ENCODE results near the gene BEND6.

The BEND6 gene, protein sequence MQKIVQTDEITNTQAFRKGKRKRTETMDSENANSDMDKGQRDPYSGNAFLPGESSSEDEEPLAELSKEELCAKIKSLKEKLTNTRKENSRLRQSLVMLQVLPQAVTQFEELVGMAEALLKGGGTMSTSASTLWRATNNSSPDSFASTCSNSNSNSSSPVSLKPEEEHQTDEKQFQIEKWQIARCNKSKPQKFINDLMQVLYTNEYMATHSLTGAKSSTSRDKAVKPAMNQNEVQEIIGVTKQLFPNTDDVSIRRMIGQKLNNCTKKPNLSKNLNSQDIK

DNA sequence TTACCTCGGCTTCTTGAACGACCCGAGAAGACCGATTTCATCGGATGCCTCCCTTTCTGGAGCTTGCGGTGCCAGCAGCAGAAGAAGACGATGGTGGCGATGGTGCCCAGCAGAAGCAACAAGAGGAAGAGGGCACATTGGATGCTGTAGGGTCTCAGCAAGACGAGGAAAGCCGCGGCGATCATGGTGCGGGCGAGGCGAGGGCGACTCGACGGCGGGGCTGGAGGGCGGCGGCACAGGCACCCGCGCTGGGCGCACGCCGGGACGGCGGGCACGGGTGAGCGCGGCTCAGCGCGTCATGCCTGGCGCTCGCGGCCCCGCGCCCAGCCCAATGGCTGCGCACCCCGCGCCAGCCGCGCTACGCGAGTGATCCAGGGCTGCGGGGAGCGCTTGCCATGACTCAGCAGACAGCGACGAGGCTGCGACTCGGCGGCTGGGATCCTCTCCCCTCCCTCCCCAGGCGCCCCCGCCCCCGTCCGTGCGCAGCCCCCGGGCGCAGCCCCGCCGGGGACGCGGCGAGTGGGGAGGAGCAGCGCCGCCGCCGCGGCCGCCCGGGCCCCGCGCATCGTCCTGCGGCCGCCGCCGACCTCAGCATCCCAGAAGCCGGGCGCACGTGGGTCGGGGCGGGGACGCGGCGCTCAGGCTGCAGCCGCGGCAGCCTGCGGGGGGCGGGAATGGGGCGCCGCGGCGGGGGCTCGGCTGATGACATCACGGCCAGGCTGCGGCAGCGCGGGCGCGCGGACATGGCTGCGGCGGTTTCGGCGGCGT lies at the start of gene BEND6:
TSS of gene BEND6 (plus strand) at position 705 of the 768 bp plus-strand sequence. CDS start 26,704 bp downstream, outside the sequence.
- peak; percentile 47 to 60 for DNase-seq

DNA sequence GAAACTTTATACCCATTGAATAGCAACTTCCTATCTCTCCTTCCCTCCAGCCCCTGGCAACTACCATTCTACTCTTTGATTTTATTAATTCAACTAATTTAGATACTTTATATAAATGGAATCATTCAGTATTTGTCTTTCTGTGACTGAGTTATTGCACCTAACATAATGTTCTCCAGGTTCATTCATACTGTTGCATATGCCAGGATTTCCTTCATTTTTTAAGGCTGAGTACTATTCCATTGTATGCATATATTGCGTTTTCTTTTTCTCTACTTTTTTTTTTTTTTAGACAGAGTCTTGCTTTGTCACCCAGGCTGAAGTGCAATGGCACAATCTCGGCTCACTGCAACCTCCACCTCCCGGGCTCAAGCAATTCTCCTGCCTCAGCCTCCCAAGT lies 49.5 kb upstream of the BEND6 start:
- DNase-seq = no peak

DNA sequence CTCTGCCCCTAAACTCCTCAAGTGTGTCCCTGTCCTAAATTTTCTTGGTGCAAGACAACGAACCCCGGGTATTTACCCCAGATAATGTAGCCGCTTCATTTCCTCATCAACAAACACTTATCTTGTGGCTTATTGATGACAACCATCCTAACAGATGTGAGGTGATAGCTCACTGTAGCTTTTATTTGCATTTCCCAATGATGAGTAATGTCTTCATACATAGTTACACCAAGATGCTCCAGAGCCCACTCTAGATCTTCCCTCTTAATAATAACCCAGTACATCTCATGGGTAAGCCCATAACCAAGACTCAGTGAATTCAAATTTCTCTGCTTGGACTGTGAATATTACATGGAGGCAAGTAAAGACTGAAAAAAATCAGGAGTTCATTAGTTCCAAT lies 48.2 kb upstream of the BEND6 start:
- no peak for DNase-seq

- DNase-seq = no peak
Observed at GRCh38 chr6:56909115-56909907, 45.6 kb upstream of the BEND6 start.

- no peak for DNase-seq
Observed at GRCh38 chr6:56911847-56912246, 43.1 kb upstream of the BEND6 start.

- DNase-seq = no peak
Observed at GRCh38 chr6:56913285-56914074, 41.4 kb upstream of the BEND6 start.

DNA sequence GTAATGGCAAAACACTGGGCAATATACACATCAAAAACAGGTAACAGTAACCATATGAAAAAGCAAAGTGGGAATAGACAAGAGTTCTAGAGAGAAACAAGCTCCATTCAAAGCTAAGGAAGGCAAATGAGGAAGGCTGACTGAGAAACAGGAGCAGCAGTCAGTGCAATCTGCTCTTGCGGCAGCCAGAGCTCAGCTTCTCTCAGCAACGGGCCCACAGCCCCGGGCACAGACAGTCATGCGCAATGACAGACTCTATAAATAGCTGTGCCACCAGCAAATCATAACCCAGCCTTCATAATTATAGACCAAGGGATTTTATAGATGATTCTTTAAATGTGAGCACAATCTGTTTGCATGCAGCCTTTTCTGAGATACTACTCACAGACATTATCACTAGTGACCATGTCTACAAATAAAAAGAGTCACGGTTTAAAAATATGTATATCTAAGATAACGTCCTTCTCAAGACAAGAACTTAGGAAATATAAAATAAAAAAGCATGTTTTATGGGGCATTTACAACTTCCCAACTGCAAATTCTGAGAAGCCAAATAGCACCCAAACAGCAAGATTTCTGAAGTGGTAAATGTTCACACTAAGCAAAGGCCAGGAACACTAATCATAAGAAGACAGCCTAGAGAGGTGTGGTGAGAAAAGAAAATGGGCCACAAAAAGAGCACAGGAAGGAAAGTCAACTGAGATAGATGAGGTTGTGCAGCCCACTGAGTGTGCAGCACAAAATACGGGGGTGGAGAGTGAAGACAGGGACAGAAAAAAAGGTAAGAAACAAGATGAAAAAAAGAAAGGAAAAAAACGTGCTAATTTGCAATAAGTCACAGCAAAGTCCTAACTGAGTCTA lies 39.9 kb upstream of the BEND6 start:
- no peak for DNase-seq

GRCh38 chr6:56915832-56916231 lies 39.1 kb upstream of the BEND6 start:
- no peak for DNase-seq

- DNase-seq = no peak
Observed at GRCh38 chr6:56916849-56917551, 37.9 kb upstream of the BEND6 start.

DNA sequence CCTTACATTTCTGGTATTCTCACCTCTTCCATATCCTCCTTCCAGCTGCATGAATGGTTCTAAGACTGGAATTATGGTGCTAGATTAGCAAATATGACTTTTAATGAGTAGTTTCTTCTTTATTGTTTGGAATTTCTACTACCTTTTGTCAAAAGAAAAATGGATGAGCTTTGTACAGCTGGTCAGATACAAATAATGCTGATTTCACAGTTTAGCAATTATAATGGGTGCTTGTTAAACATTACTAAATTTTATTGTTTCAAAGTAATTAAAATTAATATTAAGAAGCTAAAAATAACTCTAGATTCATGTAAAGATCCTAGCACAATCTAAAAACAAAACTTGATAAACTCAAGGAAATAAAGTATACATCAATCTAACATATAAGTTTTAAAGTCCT lies 32.3 kb upstream of the BEND6 start:
- no peak for DNase-seq

DNA sequence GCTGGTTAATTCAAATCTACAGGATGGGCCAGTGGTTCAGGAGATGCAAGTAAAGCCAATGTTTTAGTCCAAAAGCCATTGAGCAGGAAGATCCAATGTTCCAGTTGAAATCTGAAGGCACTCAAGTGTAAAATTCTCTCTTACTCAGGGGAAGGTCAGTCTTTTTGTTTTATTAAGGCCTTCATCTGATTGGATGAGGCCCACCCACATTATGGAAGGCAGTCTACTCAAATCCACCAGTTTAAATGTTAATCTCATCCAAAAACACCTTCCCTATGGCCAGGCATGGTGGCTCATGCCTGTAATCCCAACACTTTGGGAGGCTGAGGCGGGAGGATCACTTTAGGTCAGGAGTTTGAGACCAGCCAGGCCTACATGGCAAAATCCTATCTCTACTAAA lies 31.3 kb upstream of the BEND6 start:
- no peak for DNase-seq

DNA sequence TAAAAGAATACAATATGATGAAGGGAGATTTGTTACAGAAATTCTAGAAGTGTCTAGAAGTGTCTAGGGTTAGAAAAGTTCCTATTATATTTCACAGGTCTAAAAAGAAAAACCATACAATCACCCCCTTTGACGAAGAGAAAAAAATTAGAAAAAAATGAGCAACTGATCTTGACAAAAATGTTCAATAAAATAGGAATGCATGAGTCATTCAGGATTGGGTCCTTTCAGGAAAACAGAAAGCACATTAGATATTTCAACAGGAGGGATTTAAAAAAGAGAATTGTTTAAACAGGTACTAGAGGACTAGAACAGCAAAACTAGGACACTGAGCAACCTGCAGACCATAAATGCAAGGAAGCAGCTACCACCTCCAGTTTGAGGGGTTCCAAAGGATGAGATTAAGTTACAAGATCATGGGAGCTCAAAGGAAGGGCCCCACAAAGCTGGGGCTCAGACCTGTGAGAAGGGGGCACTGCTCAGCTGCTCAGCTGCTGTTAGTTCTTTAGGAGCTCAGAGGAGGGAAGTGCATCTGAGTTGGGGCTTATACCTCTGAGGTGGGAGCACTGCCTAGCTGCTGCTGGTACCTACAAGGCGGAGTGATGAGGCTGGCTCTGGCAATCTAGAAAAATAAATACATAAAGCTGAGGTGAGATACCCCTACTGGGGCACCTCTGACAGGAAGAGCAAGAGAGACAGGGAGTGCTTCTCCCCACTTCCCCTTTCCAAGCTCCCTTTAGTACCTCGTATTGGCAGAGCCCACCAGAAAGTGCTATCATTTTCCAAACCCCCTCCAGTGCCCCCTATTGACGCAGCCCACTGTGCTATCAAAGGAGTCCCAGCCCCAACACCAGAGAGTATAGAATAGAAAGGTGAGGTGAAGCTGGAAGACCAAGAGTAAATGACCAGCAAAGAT lies 27.1 kb upstream of the BEND6 start:
- DNase-seq = no peak

GRCh38 chr6:56930846-56931245 lies 24.1 kb upstream of the BEND6 start:
- DNase-seq = no peak

GRCh38 chr6:56932910-56933477 lies 21.9 kb upstream of the BEND6 start:
- DNase-seq = no peak

GRCh38 chr6:56933650-56934049 lies 21.3 kb upstream of the BEND6 start:
- DNase-seq = no peak

DNA sequence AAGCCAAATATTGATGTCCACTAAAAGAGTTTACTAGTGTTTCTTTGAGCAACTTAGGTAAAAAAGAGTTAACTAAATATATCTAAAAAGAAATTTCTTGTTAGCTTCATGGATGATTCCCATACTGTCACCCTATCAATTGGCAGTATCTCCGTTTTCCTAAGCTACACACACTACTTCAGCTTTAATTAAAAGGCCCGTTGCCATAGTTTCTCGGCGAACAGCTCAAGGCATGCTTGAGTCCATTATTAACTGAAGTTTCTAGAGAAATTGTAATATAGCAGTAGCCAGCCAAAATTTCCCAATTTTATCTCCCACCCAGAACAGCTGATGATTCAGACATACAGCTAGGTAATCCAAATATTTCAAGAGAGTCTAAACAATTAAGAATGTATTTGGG lies 20.0 kb upstream of the BEND6 start:
- no peak for DNase-seq

GRCh38 chr6:56936466-56936865 lies 18.4 kb upstream of the BEND6 start:
- DNase-seq = no peak

GRCh38 chr6:56938649-56939191 lies 16.2 kb upstream of the BEND6 start:
- peak; percentile 32 to 50 for DNase-seq

DNA sequence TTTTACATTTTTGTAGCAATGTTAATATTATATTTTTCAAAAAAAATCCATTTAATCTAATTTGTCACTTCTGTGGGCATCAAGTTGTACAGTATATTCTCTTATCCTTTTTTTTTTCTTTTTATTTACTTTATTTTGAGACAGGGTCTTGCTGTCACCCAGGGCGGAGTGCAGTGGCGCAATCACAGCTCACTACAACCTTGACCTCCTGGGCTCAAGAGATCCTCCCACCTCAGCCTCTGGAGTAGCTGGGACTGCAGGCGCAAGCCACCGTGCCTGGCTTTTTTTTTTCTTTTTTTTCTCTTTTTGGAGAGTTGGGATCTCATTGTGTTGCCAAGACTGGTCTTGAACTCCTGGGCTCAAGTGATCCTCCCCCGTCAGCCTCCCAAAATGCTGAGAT lies 14.4 kb upstream of the BEND6 start:
- no peak for DNase-seq
